ENCODE results near the gene P3H3. TPM values are rescaled to one million over a fixed set of nuclear protein-coding genes. Genes with fewer than 3 reads are reported as not detected.

The P3H3 gene
- total and polyA plus RNA-seq, 4 donors, result 0.42 to 1.9 (median 1.6) TPM

GRCh38 chr12:6851921-6852650 is 23.9 kb downstream of the P3H3 start, which contains the start of gene USP5:
Gene USP5, plus strand, starts transcription at chr12:6852150. Its CDS starts 30 bp downstream, at chr12:6852180.
- peaks cover 1 to 16% (median 10%) of the 10 kb centered on the region in 4 donors for H3K36me3 ChIP-seq (ENCODE audit: control insufficient read depth in 4 of 4, insufficient read depth in 3 of 4, low read depth in 1 of 4, low read length in 3 of 4)
- under 1% methylated on average over 65 of the region's 65 CpGs for WGBS
- TF ChIP-seq HNF4G (IDR thresholded peaks at IDR 0.05), result no peak
- no peak for TF ChIP-seq CTCF (IDR thresholded peaks at IDR 0.05; ENCODE audit: low read depth, low read length, missing input control)
- peak; percentile 65 for TF ChIP-seq SP1 (IDR thresholded peaks at IDR 0.05)
- TF ChIP-seq RAD21 (IDR thresholded peaks at IDR 0.05), result no peak
- no peak for TF ChIP-seq JUND (IDR thresholded peaks at IDR 0.05)
- no peak for TF ChIP-seq ATF3 (IDR thresholded peaks at IDR 0.05)
- peak; percentile 24 for TF ChIP-seq TAF1 (conservative IDR thresholded peaks at IDR 0.05)
- TF ChIP-seq FOXA1 (IDR thresholded peaks at IDR 0.05), result peak; percentile 55
- TF ChIP-seq GABPA (IDR thresholded peaks at IDR 0.05 in 1 of 2, conservative IDR thresholded peaks at IDR 0.05 in 1 of 2), result peak; percentile 77 to 93
- TF ChIP-seq REST (IDR thresholded peaks at IDR 0.05), result peak; percentile 79
- TF ChIP-seq YY1 (IDR thresholded peaks at IDR 0.05), result peak; percentile 98
- peak; percentile 68 for TF ChIP-seq MAX (IDR thresholded peaks at IDR 0.05)
- peak in 1 of 2 donors; percentile 62 for TF ChIP-seq RXRA (IDR thresholded peaks at IDR 0.05)
- TF ChIP-seq FOXA2 (IDR thresholded peaks at IDR 0.05), result no peak
- peak; percentile 81 for TF ChIP-seq ZBTB33 (IDR thresholded peaks at IDR 0.05)
- no peak for TF ChIP-seq EGR1 (IDR thresholded peaks at IDR 0.05; ENCODE audit: low read depth in 2 of 2)
- peak; percentile 43 for TF ChIP-seq NR2F2 (IDR thresholded peaks at IDR 0.05)
- peak; percentile 18 to 55 for TF ChIP-seq HNF4A (conservative IDR thresholded peaks at IDR 0.05)

More at GRCh38 chr12:6851921-6852650, 23.9 kb downstream of the P3H3 start, which contains the start of gene USP5:
- Histone ChIP-seq H3K27ac (ENCODE audit: low read depth in 1 of 2, low read length in 2 of 2) (peak within 1 kb of the TSS; percentile 90 to 98), H3K27me3 (ENCODE audit: control insufficient read depth in 4 of 4, insufficient read depth in 4 of 4, low read length in 3 of 4) (no peaks in the 10 kb centered on the region), H3K4me1 (ENCODE audit: control insufficient read depth in 4 of 4, insufficient read depth in 4 of 4, low read length in 3 of 4) (peaks cover 7 to 23% (median 13%) of the 10 kb centered on the region in 4 donors), H3K9ac (ENCODE audit: low read depth in 1 of 2, low read length in 2 of 2) (peak within 1 kb of the TSS; percentile 77 to 87), H3K9me3 (ENCODE audit: control insufficient read depth in 4 of 4, low read length in 3 of 4) (no peaks in the 10 kb centered on the region), H3K4me3 (ENCODE audit: low read depth in 1 of 3, low read length in 3 of 3) (peak within 1 kb of the TSS; percentile 79 to 99 (median 79))
- DNase-seq (ENCODE audit: low spot score), result peak; percentile 96

Measured in liver (tissue), 9 donors.